NCI-H2081 treated with DMSO at 0.1 percent for 48 hours (cell line): Measurements from ENCODE around the gene ACTRT3.
"Not testable (repeated sequence)": the region's sequence is repeated elsewhere in the genome, so short reads cannot be mapped to it uniquely, and the experiment has no call there.

Experiments
- DNase-seq: peaks from one replicate; lab custom pipeline; 2025; lab: John Stamatoyannopoulos, UW

ACTRT3 gene

DNA sequence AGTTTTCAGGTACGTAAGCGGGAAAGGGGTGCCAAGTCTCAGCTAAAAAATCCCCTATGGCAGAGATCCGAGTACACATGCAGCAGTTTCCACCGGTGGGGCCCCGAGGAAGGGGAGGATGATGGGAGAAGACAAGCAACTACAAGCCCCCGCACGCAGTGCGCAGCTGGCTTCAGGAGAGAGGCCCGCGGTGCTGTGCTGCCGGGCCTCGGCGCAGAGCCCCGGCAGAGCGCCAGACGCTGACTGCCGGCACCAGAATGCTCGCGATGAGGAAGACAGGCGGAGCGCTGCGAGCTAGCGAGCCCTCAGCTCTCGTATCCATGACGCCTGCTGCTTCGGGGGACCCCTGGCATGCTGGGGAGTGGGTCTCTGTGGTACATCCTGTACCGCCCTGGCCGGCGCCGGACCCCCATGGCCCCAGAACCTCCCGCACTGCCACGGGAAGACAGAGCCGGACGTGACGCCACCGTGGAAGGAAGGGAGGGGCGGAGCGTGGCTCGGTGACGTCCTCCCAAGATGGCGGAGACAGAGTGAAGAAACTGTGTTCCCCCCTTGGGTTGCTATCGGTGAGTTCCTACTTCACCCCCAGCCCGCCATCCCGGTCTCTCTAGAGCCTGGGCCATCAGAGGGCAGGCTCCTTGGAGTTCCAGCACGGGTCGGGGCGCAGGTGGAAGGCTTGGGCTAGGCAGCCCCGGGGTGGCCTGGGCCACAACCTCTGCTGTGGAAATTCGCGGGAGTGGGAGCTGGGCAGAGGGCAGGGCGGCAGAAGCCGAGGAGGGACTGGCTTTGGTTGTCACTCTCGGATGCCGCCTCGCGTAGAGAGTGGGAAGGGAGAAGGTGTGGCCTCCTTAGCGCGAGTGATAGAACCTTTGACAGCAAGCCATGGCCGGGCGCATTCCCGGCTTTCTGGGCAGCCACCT lies 3.8 kb upstream of the ACTRT3 start, which contains the start of gene MYNN:
MYNN (plus strand) TSS at position 500 of the 920 bp plus-strand sequence. CDS start 900 bp downstream, outside the sequence.
- DNase-seq: peak; percentile 76

DNA sequence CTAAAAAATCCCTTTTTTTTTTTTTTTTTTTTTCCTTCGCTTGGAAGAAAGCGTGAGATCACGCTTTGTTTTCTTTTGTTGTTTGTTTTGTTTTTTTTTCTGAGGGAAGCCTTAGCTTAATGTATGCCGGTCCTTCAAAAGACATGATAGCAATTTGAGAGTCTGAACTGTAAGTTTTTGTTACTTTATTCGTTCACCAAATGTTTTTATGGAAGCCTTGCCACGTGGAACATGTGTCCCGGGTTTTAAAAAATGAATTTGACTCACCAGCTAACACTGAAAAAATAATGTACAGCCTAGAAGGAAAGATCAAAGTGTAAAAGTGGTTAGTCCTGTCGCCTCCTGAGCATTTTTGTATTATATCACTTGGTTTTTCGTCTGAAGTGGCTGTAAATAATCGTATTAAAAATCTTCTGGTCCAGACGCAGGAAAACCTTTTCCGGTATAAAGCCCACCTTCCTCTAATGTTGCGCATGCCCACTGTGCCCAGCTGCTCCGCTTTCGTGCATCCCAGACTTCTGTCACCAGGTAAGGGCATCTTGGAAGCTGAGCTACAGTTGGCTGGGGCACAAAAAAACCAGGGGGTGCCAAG lies 3.0 kb upstream of the ACTRT3 start:
- DNase-seq: peak; percentile 84

DNA sequence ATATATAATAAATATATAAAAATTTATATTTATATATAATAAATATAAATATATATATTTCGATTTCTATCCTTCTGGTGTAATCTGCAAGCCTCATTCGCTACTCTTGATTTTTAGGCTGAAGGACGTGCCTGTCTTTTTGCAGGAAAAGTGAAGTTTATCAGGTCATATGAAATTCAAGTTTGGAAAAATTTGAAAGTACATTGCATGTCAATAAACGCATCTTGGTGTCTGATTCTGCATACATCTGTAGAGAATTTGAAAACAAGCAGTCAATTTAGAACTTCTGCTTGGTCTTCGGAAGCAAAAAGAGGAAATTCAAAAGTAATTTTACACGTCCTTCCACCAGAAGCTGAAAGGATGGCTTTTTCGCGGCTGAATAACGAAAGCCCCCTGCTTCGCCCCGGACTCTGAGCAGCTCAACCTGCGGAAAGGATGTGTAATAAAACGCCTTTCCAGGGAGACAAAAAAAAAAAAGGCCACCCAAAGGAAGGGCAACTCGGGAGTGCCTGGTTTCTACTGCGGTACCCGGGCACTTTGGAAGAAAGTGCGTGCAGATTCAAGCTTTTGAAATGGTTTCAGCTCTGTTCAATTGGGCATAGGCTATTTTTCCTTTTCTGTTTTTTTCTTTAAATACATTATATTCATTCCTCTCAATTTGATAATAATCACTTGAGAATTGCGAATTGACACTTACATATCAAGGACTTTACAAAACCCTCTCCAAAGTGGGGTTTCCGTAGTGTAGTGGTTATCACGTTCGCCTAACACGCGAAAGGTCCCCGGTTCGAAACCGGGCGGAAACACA lies 2.3 kb upstream of the ACTRT3 start:
- peak; percentile 97 for DNase-seq

DNA sequence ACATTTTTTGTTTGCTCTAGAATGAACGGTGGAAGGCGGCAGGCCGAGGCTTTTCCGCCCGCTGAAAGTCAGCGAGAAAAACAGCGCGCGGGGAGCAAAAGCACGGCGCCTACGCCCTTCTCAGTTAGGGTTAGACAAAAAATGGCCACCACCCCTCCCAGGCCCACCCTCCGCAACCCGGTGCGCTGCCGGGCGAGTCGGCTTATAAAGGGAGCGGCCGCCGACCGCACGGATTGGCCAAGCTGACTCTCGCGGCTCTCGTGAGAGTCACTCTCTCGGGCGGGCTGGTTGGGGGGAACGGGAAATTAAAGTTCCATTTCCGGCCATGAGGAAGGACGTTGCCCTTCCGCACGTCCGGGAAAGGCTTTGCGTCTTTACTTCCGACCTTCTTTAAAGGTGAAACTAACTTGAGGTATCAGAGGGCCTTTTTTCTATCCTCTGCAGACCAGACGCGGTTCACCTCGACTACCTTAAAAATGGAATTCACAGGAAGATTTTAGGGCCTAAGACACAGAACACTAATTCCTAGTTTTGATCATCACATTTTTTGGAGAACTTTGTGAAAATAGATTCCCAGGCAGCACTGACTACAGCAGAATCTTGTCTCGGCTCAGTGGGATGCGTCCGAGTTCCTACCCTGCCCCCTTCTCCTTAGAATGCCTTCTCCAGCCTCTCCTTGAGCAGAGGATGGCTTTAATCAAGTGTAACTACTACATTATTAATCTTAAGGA lies 4.3 kb downstream of the ACTRT3 start, which contains the start of gene TERC:
TERC (minus strand) TSS at position 179 of the 731 bp plus-strand sequence.
- peak; percentile 76 for DNase-seq

DNA sequence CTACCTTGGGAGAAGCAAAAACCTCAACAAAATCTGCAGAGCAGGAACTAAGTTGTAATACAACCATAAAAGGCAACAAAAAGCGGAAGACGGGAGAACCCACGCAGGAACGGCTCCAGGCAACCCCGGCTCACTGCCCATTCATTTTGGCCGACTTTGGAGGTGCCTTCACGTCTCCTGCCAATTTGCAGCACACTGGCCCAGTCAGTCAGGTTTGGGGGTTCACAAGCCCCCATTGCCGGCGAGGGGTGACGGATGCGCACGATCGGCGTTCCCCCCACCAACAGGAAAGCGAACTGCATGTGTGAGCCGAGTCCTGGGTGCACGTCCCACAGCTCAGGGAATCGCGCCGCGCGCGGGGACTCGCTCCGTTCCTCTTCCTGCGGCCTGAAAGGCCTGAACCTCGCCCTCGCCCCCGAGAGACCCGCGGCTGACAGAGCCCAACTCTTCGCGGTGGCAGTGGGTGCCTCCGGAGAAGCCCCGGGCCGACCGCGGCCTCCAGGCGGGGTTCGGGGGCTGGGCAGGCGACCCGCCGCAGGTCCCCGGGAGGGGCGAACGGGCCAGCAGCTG lies 5.0 kb downstream of the ACTRT3 start:
- no peak for DNase-seq

DNA sequence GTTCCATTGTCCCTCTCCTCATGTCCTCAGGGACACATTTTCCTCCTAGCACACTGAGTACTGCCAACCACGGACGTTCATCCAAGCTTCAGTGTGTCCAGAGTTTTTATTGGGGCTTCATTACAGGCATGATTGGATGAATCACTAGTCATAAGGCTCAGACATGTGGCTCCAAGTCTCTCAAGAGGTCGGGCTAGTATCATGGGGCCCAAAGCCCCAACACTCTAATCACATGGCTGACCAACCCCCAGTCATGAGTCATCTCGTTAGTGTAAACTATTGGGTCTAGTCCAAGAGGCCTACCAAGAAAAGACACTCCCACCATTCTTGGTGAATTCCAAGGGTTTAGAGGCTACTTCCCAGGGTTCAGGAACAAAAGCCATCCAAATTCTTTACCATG lies 8.9 kb downstream of the ACTRT3 start:
- DNase-seq: no peak

DNA sequence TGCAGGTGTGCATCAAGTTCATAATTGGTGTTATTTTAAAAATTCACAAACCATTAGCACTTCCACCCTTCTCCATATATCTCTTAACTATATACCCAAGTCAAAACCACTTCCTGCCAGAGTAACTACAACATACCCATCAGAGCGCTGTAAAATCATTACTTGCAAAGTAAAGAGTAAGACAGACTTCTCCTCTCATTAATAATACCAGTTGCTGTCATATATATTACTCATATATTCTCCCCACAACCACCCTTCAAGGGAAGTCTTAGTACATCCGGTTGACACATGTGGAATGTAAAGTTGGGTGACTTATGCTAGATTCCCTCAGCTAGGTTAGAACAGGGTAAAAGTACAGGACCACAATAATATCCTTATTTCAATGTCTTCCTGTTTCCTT lies 10.1 kb downstream of the ACTRT3 start:
- DNase-seq: no peak

DNA sequence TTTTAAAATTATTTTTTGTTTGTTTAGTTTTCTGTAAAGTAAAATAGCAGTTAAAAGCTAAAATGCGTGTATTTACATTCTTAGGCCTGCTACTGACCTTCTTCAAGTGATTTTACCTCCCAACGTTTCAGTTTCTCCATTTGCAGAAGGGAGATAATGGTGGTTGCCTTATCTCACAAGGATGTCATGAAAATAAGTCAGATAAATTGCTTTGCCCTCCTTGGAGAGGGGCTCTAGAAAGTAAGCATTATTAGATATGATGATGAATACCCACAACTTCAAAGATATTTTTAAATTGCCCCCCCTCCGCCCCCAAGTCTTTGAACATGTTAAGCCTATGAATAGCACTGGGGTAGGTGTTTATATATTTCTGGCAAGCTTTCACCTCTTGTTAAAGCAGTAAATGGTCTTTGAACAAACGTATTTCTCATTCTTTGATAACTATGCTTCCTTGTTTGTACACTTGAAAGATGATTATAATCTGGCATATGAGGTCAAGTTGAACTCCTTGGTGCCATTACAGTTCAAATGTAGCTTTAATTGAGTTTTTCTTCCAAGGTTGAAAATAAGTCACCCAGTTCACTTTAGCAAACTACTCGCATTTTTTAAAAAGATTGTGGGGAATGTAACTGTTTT lies 10.9 kb downstream of the ACTRT3 start:
- no peak for DNase-seq

DNA sequence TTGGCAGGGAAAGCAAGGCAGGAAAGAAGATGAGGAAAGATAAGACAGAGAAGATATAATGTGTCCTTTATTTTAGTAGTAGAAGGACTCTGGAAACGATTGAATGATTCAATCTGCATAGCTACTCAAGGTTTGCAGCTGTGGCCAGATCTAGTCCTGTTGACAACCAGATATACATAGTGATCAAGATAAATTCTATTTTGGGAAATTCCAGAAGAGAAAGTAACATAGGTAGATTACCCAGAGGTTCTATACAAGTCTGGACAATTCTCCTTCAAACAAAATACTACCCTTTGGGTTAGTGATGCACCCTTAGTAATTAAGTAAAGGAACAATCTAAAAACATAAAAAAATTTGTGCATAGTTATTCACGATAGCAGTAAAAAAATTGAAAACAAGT lies 13.9 kb downstream of the ACTRT3 start:
- no peak for DNase-seq

DNA sequence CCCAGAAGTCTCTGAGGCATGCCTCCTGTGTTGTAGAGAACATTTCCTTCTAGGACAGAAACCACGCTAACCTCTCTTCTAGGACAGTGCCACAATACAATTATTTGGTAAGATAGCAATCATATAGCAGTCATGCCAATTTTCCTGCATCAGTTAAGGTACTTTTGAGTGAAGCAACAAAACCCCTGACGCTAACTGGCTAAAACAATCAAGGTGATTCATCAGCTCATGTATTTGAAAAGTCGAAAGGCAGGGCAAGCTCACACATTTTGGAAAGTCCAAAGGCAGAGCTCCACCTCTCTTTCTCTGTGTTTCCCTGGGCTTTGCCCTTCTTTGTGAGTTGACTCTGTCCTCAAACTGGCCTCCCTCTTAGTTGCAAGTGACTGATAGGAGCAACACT lies 14.7 kb downstream of the ACTRT3 start:
- DNase-seq: no peak

DNA sequence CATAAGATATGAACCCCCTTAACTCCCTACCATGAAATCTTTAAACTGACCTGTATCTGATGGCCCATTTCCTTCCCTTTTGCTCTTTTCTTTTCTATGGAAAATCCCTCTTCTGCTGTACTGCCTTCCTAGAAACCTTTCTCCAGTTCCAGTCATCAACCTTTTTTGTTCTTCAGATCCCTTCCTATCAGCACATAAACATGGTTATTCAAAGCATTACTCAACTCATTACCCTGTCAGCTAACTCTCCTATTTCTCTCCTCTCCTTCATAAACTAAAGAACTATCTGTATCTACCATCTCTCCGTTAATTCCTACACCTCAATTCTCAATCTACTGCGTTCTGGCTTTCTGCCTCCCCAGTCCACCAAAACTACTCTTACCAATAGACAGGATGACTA lies 17.5 kb downstream of the ACTRT3 start:
- DNase-seq: no peak

DNA sequence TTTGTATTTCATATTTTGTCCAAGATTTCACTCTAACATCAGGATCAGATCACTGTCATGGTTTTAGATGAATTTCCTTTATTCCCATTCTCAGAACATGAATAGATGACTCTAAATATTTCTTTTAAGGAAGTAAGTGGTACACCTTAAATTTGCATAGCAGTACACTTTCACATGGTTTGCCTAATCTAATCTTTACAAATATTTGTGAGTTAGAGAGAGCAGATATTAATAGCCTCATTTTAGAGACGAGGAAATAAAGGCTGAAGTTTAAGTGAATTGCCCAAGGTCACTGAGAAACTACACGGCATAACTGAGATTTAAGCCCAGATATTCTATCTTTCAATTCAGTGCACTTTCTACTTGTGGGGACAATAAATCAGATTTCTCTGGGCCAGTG lies 18.7 kb downstream of the ACTRT3 start:
- no peak for DNase-seq

DNA sequence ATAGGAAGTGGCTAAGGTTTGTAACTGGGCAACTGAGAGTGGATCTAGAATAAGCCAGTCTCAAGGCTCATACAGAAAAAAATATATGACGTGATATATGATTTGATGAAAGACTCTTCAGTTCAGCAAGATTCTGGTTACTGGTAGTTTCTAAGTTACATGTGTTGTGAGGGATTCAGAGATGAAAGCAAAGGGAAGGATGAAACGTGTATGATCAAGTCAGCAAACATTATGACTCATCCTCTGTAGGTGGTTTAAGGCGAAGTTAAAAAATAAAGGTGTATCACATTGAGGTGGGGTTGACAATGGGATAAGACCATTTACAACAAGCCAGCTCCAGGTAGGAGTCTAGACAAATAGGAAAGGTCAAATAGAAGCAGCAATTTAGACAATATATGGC lies 20.7 kb downstream of the ACTRT3 start:
- no peak for DNase-seq

DNA sequence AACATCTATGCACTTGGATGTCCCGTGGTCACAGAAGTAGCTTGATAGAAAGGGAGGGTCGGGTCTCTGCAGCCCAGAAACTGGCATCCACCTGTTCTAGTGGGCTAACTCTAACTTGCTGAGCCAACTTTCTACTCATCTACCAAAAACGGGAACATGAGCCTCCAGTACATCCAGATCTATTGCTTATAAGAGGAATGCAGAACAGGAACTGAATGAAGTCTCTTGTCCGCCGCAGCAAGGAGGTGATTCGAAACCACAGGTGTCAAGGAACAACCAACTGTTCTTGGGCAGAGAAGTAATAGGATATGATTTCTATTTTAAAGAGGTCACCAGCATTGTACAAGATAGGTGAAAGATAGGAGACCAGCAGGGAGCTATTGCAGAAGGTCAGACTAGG lies 22.4 kb downstream of the ACTRT3 start:
- DNase-seq: no peak

DNA sequence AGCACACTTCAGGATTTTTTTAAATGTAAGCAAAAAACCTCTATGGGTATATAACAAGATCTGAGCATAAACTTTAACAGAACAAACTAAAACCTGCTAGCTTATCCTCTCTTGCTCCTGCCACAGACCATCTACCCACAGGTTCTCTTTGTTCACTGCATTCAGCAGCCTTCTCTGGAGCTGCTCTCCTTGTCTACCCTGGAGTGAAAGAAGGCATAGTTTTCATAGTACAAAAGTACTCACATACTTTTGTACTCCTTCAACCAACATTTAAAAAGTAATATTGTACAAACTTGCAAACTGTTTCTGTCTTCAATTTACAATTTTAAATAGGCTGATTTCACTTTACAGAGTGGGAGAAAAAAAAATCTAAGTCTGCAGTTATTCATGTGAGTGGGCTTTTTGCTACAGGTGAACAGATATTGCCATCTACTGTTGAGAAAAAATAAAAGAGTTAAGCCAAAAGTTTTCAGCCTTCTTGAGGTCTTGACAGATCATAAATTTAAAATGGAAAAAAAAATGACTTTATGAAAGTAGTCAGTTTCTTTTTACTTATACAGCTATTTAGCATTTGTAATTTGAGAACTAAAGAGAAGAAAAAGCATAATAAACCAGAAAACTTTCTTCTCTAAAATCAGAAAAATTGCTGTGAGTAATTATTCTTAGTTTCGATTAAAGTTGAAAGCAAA lies 24.9 kb downstream of the ACTRT3 start:
- no peak for DNase-seq

DNA sequence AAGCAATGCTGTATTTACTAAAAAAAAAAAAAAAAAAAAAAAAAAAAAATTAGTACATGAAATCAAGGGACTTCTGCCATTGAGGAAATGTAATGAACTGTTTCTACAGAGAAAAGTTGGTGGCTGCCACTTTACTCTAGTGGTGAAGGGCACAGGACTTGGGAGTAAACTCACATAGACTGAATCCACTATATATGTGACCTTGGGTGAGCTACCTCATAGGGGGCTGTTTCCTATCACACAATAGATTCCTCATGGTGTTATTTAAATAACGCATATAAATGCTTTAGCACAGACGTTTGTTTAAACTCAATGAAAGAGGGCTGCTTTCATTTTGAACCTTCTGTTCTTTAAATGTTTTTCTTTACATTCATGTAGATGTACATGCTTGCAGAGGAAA lies 30.3 kb downstream of the ACTRT3 start:
- DNase-seq: no peak

DNA sequence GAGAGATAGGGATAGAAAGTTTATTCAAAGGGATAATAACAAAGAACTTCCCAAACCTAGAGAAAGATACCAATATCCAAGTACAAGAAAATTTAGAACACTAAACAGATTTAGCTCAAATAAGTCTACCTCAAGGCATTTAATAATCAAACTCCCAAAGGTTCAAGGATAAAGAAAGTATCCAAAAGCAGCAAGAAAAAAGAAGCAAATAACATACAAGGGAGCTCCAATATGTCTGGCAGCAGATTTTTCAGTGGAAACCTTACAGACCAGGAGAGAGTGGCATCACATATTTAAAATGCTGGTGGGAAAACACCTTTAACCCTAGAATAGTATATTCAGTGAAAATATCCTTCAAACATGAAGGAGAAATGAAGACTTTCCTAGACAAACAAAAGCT lies 37.5 kb downstream of the ACTRT3 start:
- DNase-seq: not testable (repeated sequence)

DNA sequence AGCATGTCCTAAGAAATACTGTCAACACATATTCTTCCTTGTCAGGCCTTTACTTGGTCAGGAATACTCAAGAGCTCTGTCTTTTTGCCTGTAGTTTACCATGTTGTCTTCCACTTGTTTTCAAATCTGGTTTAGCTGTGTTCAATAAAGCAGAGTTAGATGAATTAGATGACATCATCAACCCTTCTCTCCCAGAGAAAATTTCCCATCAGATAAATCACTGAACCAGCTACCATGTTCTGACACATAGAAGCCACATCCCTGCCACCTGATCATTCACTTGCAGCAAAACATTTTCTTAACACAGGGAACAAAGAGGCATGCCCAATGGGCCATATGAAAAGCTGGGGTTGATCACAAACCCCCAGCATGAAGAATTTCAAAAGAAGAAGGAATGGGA lies 46.6 kb downstream of the ACTRT3 start:
- no peak for DNase-seq

DNA sequence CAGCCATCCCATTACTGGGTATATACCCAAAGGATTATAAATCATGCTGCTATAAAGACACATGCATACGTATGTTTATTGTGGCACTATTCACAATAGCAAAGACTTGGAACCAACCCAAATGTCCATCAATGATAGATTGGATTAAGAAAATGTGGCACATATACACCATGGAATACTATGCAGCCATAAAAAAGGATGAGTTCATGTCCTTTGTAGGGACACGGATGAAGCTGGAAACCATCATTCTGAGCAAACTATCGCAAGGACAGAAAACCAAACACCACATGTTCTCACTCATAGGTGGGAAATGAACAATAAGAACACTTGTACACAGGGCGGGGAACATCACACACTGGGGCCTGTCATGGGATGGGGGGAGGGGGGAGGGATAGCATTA lies 50.9 kb downstream of the ACTRT3 start:
- DNase-seq: not testable (repeated sequence)
